ENCODE measurements around the gene ASCL5.

ASCL5 gene, protein sequence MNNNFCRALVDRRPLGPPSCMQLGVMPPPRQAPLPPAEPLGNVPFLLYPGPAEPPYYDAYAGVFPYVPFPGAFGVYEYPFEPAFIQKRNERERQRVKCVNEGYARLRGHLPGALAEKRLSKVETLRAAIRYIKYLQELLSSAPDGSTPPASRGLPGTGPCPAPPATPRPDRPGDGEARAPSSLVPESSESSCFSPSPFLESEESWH

GRCh38 chr1:201126832-201127754 is at the start of gene ASCL5:
ASCL5 (minus strand) TSS chr1:201127184; CDS start chr1:201115372, 11,812 bp downstream.
- Histone ChIP-seq H3K27me3 (ENCODE audit: insufficient read depth, insufficient read length) (peaks cover 5% of the 10 kb centered on the region), H3K4me3 (ENCODE audit: insufficient read length, low read depth) (no peak within 1 kb of the TSS), H3K36me3 (ENCODE audit: insufficient read depth, insufficient read length, low read length) (no peaks in the 10 kb centered on the region), H3K9ac (ENCODE audit: insufficient read length, low read depth) (peak within 1 kb of the TSS; percentile 2), H3K9me3 (ENCODE audit: insufficient read depth, low read length) (peaks cover 5% of the 10 kb centered on the region; the same call in 1 of the 2 replicates), H3K4me1 (ENCODE audit: insufficient read depth, insufficient read length) (peaks cover 14% of the 10 kb centered on the region)
- DNase-seq (ENCODE audit: low read depth, low spot score) = no peak
- TF ChIP-seq SUZ12 (IDR thresholded peaks at IDR 0.05; ENCODE audit: extremely low read depth, insufficient read depth, insufficient read length) = no peak

- peaks cover 11% of the 10 kb centered on the region; the same call in 1 of the 2 replicates for H3K9me3 ChIP-seq (ENCODE audit: insufficient read depth, low read length)
These were observed 49.0 kb upstream of the ASCL5 start for GRCh38 chr1:201175820-201176500.

DNA sequence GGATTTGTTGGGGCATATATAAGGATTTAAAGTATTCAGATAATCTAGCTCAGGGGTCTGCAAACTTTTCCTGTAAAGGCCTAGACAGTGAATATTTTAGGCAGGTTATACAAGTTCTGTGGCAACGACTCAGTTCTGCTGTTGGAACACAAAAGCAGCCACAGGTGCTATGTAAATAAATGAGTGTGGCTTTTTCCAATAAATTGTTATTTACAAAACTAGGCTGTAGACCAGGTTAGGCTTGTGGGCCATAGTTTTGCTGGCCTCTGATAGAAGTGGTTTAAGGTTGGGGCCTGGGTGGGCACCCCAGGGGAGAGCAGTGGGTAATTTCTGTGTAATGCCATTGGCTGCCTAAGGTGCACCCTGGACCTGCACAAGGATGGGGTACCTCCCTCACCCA is 46.8 kb upstream of the ASCL5 start:
- TF ChIP-seq SUZ12 (IDR thresholded peaks at IDR 0.05; ENCODE audit: extremely low read depth, insufficient read depth, insufficient read length) = no peak
- TF ChIP-seq YY1 (IDR thresholded peaks at IDR 0.05; ENCODE audit: insufficient read depth, insufficient read length) = no peak
- TF ChIP-seq ZNF274 (IDR thresholded peaks at IDR 0.05; ENCODE audit: low read depth, low read length) = no peak
- DNase-seq (ENCODE audit: low read depth, low spot score) = no peak
- Histone ChIP-seq H3K9me3 (ENCODE audit: insufficient read depth, low read length) (peaks cover 4% of the 10 kb centered on the region; the same call in 1 of the 2 replicates), H3K4me3 (ENCODE audit: insufficient read length, low read depth) (no peak overlapping the region), H3K9ac (ENCODE audit: insufficient read length, low read depth) (no peak overlapping the region), H3K4me1 (ENCODE audit: insufficient read depth, insufficient read length) (peaks cover 14% of the 10 kb centered on the region), H3K27me3 (ENCODE audit: insufficient read depth, insufficient read length) (peaks cover 29% of the 10 kb centered on the region), H3K36me3 (ENCODE audit: insufficient read depth, insufficient read length, low read length) (no peaks in the 10 kb centered on the region)

More at GRCh38 chr1:201175820-201176500, 49.0 kb upstream of the ASCL5 start:
- Histone ChIP-seq H3K4me3 (ENCODE audit: insufficient read length, low read depth) (no peak overlapping the region), H3K4me1 (ENCODE audit: insufficient read depth, insufficient read length) (peaks cover 14% of the 10 kb centered on the region), H3K36me3 (ENCODE audit: insufficient read depth, insufficient read length, low read length) (no peaks in the 10 kb centered on the region), H3K27me3 (ENCODE audit: insufficient read depth, insufficient read length) (peaks cover 17% of the 10 kb centered on the region), H3K9ac (ENCODE audit: insufficient read length, low read depth) (no peak overlapping the region)
- no peak for DNase-seq (ENCODE audit: low read depth, low spot score)
- TF ChIP-seq YY1 (IDR thresholded peaks at IDR 0.05; ENCODE audit: insufficient read depth, insufficient read length) (no peak), SUZ12 (IDR thresholded peaks at IDR 0.05; ENCODE audit: extremely low read depth, insufficient read depth, insufficient read length) (no peak), ZNF274 (IDR thresholded peaks at IDR 0.05; ENCODE audit: low read depth, low read length) (no peak)

GRCh38 chr1:201172999-201173610 is 46.1 kb upstream of the ASCL5 start:
- Histone ChIP-seq H3K27me3 (ENCODE audit: insufficient read depth, insufficient read length) (peaks cover 30% of the 10 kb centered on the region), H3K4me3 (ENCODE audit: insufficient read length, low read depth) (no peak overlapping the region), H3K36me3 (ENCODE audit: insufficient read depth, insufficient read length, low read length) (no peaks in the 10 kb centered on the region), H3K9ac (ENCODE audit: insufficient read length, low read depth) (no peak overlapping the region), H3K9me3 (ENCODE audit: insufficient read depth, low read length) (no peaks in the 10 kb centered on the region), H3K4me1 (ENCODE audit: insufficient read depth, insufficient read length) (peaks cover 14% of the 10 kb centered on the region)
- TF ChIP-seq YY1 (IDR thresholded peaks at IDR 0.05; ENCODE audit: insufficient read depth, insufficient read length) (no peak), SUZ12 (IDR thresholded peaks at IDR 0.05; ENCODE audit: extremely low read depth, insufficient read depth, insufficient read length) (no peak), ZNF274 (IDR thresholded peaks at IDR 0.05; ENCODE audit: low read depth, low read length) (no peak)
- no peak for DNase-seq (ENCODE audit: low read depth, low spot score)

- H3K4me3 ChIP-seq (ENCODE audit: insufficient read length, low read depth) = no peak overlapping the region
- peaks cover 30% of the 10 kb centered on the region for H3K27me3 ChIP-seq (ENCODE audit: insufficient read depth, insufficient read length)
- DNase-seq (ENCODE audit: low read depth, low spot score) = no peak
- H3K9ac ChIP-seq (ENCODE audit: insufficient read length, low read depth) = no peak overlapping the region
- no peaks in the 10 kb centered on the region for H3K36me3 ChIP-seq (ENCODE audit: insufficient read depth, insufficient read length, low read length)
- TF ChIP-seq YY1 (IDR thresholded peaks at IDR 0.05; ENCODE audit: insufficient read depth, insufficient read length) (no peak), ZNF274 (IDR thresholded peaks at IDR 0.05; ENCODE audit: low read depth, low read length) (no peak), SUZ12 (IDR thresholded peaks at IDR 0.05; ENCODE audit: extremely low read depth, insufficient read depth, insufficient read length) (no peak)
- no peaks in the 10 kb centered on the region for H3K9me3 ChIP-seq (ENCODE audit: insufficient read depth, low read length)
- H3K4me1 ChIP-seq (ENCODE audit: insufficient read depth, insufficient read length) = peaks cover 11% of the 10 kb centered on the region
These were observed 45.3 kb upstream of the ASCL5 start for GRCh38 chr1:201172326-201172725.

DNA sequence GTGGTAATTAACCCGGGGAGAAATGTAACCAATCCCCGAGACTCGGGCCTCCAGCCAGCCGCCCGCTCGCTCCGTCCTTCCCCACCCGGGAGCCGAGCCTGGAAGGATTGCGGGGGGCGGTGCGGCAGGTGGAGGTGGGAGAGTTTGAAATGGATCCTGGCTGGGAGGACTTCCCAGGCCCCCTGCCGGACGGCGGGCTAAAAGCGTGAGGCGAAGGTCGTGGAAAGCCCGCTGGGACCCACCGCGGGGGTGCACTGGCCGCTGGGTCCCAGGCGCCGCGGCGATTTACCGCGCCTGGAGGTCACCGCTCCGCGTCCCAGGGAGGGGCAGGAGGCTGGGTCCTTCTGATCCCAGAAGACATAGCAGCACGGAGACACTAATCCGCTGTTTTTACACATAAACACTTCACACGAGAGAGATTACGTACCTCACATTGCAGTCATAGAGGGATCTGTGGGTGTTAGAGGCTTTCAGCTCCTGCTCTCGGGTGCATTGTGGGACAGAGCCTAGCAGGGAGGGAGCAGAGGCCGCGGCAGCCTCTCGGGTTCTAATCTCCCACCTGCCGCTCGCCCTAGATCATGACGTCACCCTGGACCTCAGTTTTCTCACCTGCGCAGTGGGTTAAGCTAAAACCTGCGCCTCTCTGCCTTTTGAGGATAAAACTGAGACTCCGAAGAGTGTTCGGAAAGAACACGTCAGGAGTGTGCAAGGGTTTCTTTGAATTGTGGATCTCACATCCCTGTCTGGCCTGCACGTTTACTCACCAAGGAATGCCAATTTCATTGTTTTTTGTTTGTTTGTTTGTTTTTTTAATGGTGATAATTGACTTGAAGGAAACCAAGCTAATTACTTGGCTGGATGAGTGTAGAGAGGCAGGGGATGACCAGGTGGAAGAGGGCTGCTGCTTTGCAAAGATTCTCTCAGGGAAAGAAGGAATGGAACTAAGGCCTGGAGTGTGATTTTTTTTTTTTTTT is 44.4 kb upstream of the ASCL5 start:
- peak; percentile 25 for DNase-seq (ENCODE audit: low read depth, low spot score)
- TF ChIP-seq YY1 (IDR thresholded peaks at IDR 0.05; ENCODE audit: insufficient read depth, insufficient read length) = no peak
- TF ChIP-seq SUZ12 (IDR thresholded peaks at IDR 0.05; ENCODE audit: extremely low read depth, insufficient read depth, insufficient read length) = no peak
- TF ChIP-seq ZNF274 (IDR thresholded peaks at IDR 0.05; ENCODE audit: low read depth, low read length) = no peak
- Histone ChIP-seq H3K4me3 (ENCODE audit: insufficient read length, low read depth) (peak overlapping the region; percentile 41), H3K9ac (ENCODE audit: insufficient read length, low read depth) (peak overlapping the region; percentile 65), H3K36me3 (ENCODE audit: insufficient read depth, insufficient read length, low read length) (no peaks in the 10 kb centered on the region), H3K9me3 (ENCODE audit: insufficient read depth, low read length) (no peaks in the 10 kb centered on the region), H3K27me3 (ENCODE audit: insufficient read depth, insufficient read length) (peaks cover 30% of the 10 kb centered on the region), H3K4me1 (ENCODE audit: insufficient read depth, insufficient read length) (peaks cover 7% of the 10 kb centered on the region)
